GM10847 (cell line): ENCODE measurements around the gene NUDT16L1.

ENCODE experiments used
- POLR2A ChIP-seq: IDR thresholded peaks from 2 replicates; pipeline ENCODE4 v1.6.1; 2011; ENCODE audit not compliant: insufficient read length; ENCODE audit errors: extremely low read depth

Gene NUDT16L1

DNA sequence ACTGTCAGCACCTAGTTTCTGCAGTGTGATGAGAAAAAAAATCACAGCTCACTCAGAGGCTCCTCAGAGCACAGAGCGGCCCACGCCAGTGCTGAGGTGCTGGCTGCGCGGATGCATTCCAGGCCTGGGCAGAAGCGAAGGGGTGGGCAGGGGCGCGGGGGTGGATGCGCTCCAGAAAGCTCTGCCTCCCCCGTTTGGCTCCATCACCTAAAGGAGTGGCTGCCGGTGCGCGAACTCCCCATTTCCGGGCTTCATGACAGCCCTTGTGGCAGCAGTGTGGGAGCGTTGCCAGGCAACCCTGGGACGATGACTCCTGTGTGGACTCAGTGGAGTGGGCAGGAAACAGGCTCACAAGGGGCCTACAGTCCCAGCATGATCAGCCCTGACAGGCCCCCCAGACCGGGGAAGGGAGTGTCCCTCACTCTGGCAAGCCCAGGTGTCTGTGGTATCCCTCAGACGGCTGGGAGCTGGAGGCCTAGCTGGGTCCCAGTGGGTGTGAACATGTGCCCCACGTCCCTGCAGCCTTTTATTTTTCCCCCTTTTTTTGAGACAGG, 32.8 kb upstream of the NUDT16L1 start:
- TF ChIP-seq POLR2A = no peak

- TF ChIP-seq POLR2A = no peak
Observed at GRCh38 chr16:4661661-4662060, 31.7 kb upstream of the NUDT16L1 start.

GRCh38 chr16:4663465-4663776, 29.9 kb upstream of the NUDT16L1 start:
- TF ChIP-seq POLR2A = no peak

DNA sequence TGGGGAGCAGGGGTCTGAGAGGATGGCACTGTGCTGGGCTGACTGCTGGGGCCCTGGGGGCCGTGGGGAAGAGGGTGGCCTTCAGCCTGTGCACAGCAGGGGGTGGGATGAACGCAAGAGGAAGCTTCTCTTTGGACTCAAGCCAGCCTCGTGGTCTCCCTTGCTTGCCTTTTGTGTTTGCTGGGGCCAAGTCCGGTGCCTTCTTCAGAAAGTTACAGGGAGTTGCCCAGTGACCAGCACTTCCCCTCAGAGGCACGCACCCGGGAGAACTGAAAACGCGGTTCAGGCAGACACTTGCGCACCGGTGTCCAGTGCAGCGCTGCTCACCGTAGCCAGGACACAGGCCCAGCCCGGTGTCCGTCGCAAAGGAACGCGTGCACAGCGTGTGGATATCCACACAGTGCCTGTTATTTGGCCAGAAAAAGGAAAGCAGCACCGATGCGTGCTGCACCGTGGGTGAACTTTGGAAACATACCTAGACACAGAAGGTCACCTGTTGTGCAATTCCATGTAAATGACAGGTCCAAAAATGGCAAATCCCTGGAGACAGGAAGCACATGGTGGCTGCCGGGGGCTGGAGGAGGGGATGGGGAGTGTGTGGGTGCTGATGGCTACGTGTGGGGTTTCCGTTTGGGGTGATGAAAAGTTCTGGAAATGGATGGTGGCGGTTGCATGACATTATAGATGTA, 29.4 kb upstream of the NUDT16L1 start:
- TF ChIP-seq POLR2A = no peak

- TF ChIP-seq POLR2A = no peak
Observed at GRCh38 chr16:4664538-4665418, 28.6 kb upstream of the NUDT16L1 start.

GRCh38 chr16:4666537-4667202, 26.7 kb upstream of the NUDT16L1 start:
- TF ChIP-seq POLR2A = no peak

- no peak for TF ChIP-seq POLR2A
Observed at GRCh38 chr16:4667203-4667963, 26.0 kb upstream of the NUDT16L1 start.

DNA sequence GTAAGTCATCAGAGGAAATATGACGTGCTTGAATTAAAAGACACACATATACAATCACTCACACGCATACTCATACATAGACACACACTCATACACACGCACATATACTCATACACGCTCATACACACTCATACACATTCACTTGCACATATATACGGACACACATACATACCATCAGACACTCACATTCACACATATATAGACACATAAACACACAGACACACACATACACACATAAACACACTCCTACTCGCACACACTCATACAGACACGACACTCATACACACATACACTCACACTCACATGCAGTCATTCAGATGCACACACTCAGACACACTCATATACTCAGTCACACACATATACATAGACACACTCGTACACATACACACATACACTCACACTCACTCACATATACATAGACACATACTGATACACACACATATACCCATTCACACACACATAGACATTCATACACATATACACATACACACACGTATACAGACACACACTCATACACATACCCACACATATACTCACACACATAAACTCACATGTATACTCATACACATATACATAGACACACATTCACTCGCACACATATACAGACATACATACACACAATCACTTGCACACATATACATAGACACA, 24.9 kb upstream of the NUDT16L1 start:
- TF ChIP-seq POLR2A = no peak

- TF ChIP-seq POLR2A = no peak
Observed at GRCh38 chr16:4673387-4674046, 19.8 kb upstream of the NUDT16L1 start.

- TF ChIP-seq POLR2A = no peak
Observed at GRCh38 chr16:4674926-4675530, 18.3 kb upstream of the NUDT16L1 start.

DNA sequence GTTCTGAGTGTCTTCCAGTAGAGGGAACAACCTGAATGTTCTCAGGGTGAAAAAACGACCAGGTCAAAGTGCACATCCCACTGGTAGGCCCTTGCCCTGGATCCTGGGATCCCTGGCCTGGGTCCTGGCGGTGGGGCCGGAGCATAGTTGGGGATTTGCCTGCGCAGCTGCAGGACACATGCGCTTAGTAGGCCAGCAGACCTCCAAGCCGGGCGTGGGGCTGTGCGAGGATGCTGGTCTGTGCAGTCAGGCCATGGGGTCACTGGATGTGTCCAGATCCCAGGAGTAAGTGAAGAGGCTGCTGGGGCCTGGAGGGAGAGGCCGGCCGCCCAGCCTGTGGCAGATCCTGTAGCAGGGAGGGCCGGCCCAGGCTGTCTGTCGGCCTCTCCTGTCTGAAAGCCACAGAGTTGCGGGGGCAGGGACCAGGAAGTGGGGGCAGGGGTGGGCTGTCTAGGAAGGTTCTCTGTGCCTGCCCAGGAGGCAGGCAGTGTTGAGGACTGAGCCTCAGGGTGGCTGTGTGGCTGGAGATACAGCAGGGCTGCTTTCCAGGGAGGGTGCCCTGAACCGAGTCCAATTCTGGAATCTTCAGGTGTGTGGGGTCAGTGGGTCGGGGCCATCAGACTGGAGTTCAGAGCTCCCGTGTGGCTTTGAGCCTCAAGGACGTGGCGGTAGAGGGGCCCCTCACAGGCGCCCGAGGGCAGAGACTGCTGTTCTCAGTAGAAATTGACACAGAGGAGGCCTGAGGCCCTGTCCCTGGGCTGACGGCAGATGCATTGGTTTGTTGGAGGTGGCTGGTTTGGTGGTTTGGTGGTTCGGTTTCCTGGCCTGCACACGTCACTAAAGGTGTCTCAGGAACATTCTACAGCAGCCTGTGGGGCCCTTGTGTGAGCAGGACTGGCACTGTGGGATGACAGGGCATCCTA, 17.2 kb upstream of the NUDT16L1 start:
- no peak for TF ChIP-seq POLR2A

DNA sequence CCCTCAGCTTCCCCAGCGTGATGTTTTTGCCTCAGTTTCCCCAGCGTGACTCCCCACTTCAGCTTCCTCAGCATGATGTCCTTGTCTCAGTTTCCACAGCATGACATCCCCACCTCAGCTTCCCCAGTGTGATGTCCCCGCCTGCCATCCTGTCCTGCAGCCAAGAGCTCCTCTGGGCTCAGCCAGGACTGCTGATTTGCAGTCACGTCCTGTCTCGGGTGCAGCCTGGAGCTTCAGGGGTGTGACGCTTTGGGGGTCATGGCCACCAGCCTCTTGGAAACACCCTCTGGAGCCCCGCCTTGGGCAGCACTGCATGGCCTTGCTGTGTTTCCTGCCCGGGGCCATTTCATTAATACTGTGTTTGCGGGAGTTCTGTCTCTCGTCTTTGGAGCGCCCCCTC, 16.5 kb upstream of the NUDT16L1 start:
- TF ChIP-seq POLR2A = no peak

DNA sequence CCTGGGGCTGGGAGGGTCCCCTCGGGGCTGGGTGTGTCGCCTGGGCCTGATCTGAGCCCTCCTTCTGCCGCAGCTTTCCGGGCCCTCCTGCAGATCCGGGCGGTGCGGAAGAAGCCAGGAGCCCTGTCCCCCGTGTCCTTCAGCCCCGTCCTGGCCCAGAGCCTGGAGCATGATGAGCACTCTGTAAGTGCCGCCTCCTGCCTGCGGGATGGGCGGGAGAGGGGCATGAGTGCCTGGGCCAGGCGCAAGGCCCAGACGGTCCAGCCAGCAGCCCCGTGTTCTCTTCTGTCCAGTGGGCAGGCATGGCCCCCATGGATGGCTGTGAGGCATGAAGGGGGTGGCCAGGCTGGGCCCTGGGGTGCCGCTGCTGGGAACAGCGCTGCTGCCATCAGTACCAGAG, 16.0 kb upstream of the NUDT16L1 start:
- no peak for TF ChIP-seq POLR2A
